DMS53 (cell line): ENCODE data around the gene LDLRAD4.

Experiments
- DNase-seq: peaks from one replicate; lab custom pipeline; 2025; lab: John Stamatoyannopoulos, UW

LDLRAD4 gene

GRCh38 chr18:13573750-13574149 lies 355.2 kb downstream of the LDLRAD4 start:
- DNase-seq: no peak

- DNase-seq: no peak
Measured at GRCh38 chr18:13574355-13574754, 355.8 kb downstream of the LDLRAD4 start.

GRCh38 chr18:13574761-13575160 lies 356.2 kb downstream of the LDLRAD4 start:
- DNase-seq: no peak

GRCh38 chr18:13576598-13576997 lies 358.0 kb downstream of the LDLRAD4 start:
- no peak for DNase-seq

DNA sequence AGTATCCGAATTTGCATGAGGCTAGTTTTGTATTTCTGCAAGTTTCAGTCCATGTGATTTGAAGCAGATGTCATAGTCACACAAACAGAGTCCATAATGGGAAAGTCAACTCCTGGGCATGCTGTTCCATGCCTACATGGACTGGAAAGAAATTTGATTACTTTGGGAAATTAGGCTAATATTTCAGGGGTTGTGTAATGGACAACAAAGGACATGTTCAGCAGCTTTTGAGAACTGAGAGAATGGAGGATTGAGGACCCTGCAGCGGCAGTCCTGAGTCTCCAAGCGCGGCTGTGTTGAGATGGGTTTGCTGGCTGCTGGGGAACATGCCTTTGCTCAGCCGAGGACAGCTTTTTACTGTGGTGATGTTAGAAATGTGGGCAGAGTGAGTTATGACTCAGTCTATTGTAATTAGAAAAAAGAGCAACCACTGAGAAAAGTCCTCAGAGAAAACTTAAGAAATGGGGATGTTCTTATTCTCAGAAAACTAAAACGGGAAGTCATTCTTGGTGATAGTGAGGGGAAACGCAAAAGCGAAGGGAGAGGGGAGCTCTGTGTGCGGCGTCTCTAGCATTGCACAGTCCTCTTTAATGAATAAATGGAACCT lies 358.6 kb downstream of the LDLRAD4 start:
- DNase-seq: no peak

GRCh38 chr18:13577781-13578180 lies 359.2 kb downstream of the LDLRAD4 start:
- no peak for DNase-seq

DNA sequence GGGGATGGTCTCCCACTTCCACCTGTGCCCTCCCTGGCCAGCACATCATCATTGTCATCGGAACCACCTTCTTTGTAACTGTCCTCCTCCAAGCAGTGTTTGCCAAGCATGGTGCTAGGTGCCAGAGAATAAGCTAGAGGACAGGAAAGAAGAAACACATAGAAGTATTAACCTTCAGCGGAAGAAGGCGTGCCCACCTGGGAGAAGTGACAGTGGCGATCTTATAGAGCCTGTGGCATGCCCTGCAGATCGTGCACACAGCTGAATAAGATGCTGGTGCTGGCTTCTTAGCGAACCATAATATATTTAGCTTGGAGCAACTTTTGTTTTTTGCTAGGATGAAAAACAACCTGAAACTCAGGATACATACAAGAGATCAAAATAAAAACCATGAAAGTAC lies 359.8 kb downstream of the LDLRAD4 start:
- DNase-seq: no peak

DNA sequence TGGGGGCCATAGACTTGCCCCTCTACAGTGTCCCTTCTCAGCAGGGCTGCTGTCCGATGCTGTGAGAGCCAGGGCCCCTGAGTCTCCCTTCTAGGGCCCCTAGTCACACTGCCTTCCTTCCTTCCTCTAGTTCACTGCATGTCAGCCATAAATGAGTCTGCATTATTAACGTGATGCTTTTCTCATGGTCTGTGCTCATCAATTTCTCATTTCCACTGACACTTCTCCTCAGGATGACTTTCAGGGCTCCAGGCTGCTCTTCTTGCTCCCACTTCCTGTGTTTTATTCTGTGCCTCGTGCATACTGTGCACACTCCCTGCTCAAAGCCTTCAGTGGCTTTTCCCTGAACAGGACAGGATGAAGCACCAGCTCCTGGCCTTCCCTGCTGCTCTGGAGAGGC lies 361.3 kb downstream of the LDLRAD4 start:
- DNase-seq: no peak

- no peak for DNase-seq
Measured at GRCh38 chr18:13580351-13580750, 361.8 kb downstream of the LDLRAD4 start.

- no peak for DNase-seq
Measured at GRCh38 chr18:13580991-13581390, 362.4 kb downstream of the LDLRAD4 start.

- no peak for DNase-seq
Measured at GRCh38 chr18:13581496-13582177, 363.1 kb downstream of the LDLRAD4 start.

GRCh38 chr18:13582178-13582670 lies 363.7 kb downstream of the LDLRAD4 start:
- no peak for DNase-seq

GRCh38 chr18:13583576-13584550 lies 365.3 kb downstream of the LDLRAD4 start:
- no peak for DNase-seq

- DNase-seq: no peak
Measured at GRCh38 chr18:13584825-13585224, 366.3 kb downstream of the LDLRAD4 start.

GRCh38 chr18:13585379-13586153 lies 367.0 kb downstream of the LDLRAD4 start:
- DNase-seq: no peak

- DNase-seq: no peak
Measured at GRCh38 chr18:13587001-13587400, 368.4 kb downstream of the LDLRAD4 start.

- DNase-seq: no peak
Measured at GRCh38 chr18:13587477-13587876, 368.9 kb downstream of the LDLRAD4 start.

DNA sequence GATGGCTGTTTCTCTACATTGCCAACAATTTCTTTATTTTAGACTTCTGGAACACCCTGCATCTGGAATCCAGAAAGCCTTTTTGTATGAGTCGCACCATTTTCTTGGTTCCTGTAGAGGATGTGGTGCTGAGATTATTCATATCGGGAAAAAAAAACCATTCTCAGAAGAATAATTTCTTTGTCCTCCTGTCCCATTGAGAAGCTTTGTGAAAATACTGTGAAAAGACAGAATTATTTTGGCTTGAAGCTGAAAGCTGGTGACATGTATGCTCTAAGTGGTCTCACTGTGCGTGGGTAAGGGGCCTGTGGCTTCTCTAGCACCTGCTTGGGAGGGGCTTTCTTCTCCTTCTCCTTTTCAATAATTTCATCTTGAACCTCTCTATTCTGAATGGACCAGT lies 369.4 kb downstream of the LDLRAD4 start:
- no peak for DNase-seq

DNA sequence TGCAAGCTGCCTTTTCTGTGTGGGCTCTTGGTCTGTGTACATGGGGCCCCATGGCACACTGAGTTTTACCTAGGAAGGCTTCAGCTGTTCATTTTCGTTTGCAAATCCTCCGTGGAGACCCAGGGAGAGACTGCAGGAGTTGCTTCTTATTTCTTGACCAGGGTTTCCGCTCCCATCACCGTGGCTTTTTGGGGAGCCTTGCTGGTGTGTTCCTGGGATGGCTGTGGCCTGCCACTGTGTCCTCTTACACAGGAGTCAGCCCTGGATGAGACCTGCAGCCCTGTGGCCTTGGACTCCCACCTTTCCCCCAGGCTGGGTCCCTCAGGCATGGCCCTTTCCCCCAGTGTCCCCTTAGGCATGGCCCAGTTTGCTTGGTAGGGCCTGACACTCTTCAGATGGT lies 370.8 kb downstream of the LDLRAD4 start:
- no peak for DNase-seq

- DNase-seq: no peak
Measured at GRCh38 chr18:13589943-13590342, 371.4 kb downstream of the LDLRAD4 start.

- DNase-seq: no peak
Measured at GRCh38 chr18:13592246-13592645, 373.7 kb downstream of the LDLRAD4 start.

DNA sequence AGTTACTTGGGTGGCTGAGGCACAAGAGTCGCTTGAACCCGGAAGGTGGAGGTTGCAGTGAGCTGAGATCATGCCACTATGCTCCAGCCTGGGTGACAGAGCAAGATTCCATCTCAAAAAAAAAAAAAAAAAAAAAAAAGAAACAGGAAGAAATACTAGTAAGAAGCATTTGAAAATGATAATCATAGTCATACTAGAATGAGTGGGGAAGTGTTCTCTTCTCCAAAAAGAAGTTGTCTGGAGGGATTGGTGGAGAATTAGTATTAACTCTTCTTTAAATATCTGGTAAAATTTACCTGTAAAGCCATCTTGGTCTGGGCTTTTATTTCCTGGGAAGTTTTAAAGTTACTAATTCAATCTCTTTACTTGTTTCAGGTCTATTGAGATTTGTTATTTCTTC lies 376.0 kb downstream of the LDLRAD4 start:
- no peak for DNase-seq
